Measurements from ENCODE around the gene HHEX. TPM values are rescaled to one million over a fixed set of nuclear protein-coding genes. Genes with fewer than 3 reads are reported as not detected.
A peak's percentile ranks its signal among the peaks of the same experiment; 100 is the strongest.
"Not testable (repeated sequence)": the region's sequence is repeated elsewhere in the genome, so short reads cannot be mapped to it uniquely, and the experiment has no call there.

Gene HHEX
- total RNA-seq, 1 experiment from 2014 or later = 11.0 TPM

DNA sequence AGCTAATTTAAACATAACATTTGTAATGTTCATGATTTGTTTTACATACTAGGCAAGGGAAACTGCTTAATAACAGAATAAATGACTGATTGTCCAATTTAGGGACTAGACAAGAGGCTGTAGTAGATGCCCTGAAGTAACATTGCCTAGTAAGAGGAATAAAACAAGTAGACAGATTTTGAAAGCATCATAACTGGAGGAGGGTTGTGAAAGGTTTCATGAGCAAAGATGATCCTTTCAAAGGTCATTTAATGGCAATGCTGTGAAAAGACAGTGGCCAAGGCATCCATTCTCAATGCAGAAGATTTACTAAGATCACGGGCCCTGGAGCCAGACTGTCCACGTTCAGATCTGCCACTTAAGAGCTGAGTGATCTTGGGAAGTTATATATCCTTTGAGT is 44.8 kb upstream of the HHEX start:
- intact Hi-C loops (cut with micrococcal nuclease) = loop anchor here (5.0 kb wide), 1 partner anchor 53 kb away; the partner anchor contains the start of gene KIF11
- H2AFZ ChIP-seq (ENCODE audit: low read depth, low read length, poor library complexity, severe bottlenecking) = no peak overlapping the region
- no peak overlapping the region for H3K9ac ChIP-seq (ENCODE audit: low read length)
- no peaks in the 10 kb centered on the region for H3K9me2 ChIP-seq (ENCODE audit: insufficient read depth)
- no peaks in the 10 kb centered on the region for H3K9me3 ChIP-seq (ENCODE audit: control insufficient read depth in 1 of 2, insufficient read depth in 1 of 2, low read depth in 1 of 2, low read length in 2 of 2)
- peaks cover 29% of the 10 kb centered on the region for H3K79me2 ChIP-seq (ENCODE audit: insufficient read depth, low read length)
- no peak for DNase-seq (ENCODE audit: low read depth, low spot score)
- RAD21 ChIA-PET (ENCODE audit: low non-redundant PET in 1 of 2, low total read pairs in 2 of 2, uncharacterized antibody in 2 of 2, unreplicated experiment in 2 of 2) = no interaction called here
- no peak for ATAC-seq
- no peak overlapping the region for H3K4me3 ChIP-seq (replicated peaks in 1 of 2; ENCODE audit: low read depth in 1 of 2, low read length in 2 of 2)
- TF ChIP-seq ELF1 (IDR thresholded peaks at IDR 0.05; ENCODE audit: borderline replicate concordance, low read depth) (no peak), POLR2A (IDR thresholded peaks at IDR 0.05; ENCODE audit: borderline replicate concordance, extremely low read depth, insufficient read depth, insufficient read length) (no peak), TCF7L2 (IDR thresholded peaks at IDR 0.05; ENCODE audit: borderline replicate concordance, extremely low read depth, insufficient read depth, insufficient read length) (no peak), SP1 (IDR thresholded peaks at IDR 0.05; ENCODE audit: low read depth) (no peak), CBX3 (IDR thresholded peaks at IDR 0.05; ENCODE audit: low read depth) (no peak), ZNF274 (IDR thresholded peaks at IDR 0.05; ENCODE audit: low read depth, low read length) (no peak)
- no peaks in the 10 kb centered on the region; the same call in 1 of the 2 replicates for H4K20me1 ChIP-seq (ENCODE audit: insufficient read depth)
- H3K4me1 ChIP-seq (ENCODE audit: control insufficient read depth in 1 of 2, insufficient read depth in 2 of 2, low read length in 2 of 2) = peaks cover 6 to 24% of the 10 kb centered on the region in 2 experiments; a peak in 3 of 4 replicates
- H3K27ac ChIP-seq (ENCODE audit: low read depth, low read length) = no peak overlapping the region
- no TSS peak for BruUV-seq (replicated peaks)
- CTCF ChIA-PET = no interaction called here
- H3K27me3 ChIP-seq (ENCODE audit: insufficient read depth, low read length) = no peaks in the 10 kb centered on the region
- H3K4me2 ChIP-seq (ENCODE audit: low read length) = no peak overlapping the region
- peaks cover 31 to 44% of the 10 kb centered on the region in 2 experiments for H3K36me3 ChIP-seq (ENCODE audit: control insufficient read depth in 1 of 2, insufficient read depth in 2 of 2, low read length in 2 of 2)
- POLR2A ChIA-PET = no interaction called here

DNA sequence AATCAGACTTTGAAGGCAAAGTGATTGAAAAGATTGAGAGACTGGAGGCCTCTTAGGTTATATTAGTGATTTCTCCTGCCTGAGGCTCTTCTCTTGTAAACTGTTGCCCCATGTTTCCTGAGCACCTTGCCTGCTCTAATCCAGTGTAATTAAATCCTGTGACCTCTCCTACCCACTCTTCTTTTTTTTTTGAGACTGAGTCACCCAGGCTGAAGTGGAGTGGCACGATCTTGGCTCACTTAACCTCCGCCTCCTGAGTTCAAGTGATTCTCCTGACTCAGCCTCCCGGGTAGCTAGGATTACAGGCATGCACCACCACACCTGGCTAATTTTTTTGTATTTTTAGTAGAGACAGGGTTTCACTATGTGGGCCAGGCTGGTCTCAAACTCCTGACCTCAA is 38.9 kb upstream of the HHEX start:
- ATAC-seq = peak; percentile 60; the same call in 1 of the 2 replicates
- H3K79me2 ChIP-seq (ENCODE audit: insufficient read depth, low read length); H4K20me1 ChIP-seq (ENCODE audit: insufficient read depth); H3K4me3 ChIP-seq (replicated peaks in 1 of 2; ENCODE audit: low read depth in 1 of 2, low read length in 2 of 2); H3K27me3 ChIP-seq (ENCODE audit: insufficient read depth, low read length); BruUV-seq (replicated peaks); H3K9me3 ChIP-seq (ENCODE audit: control insufficient read depth in 1 of 2, insufficient read depth in 1 of 2, low read depth in 1 of 2, low read length in 2 of 2); RAD21 ChIA-PET (ENCODE audit: low non-redundant PET in 1 of 2, low total read pairs in 2 of 2, uncharacterized antibody in 2 of 2, unreplicated experiment in 2 of 2); H3K27ac ChIP-seq (ENCODE audit: low read depth, low read length); CTCF ChIA-PET; DNase-seq (ENCODE audit: low read depth, low spot score); H2AFZ ChIP-seq (ENCODE audit: low read depth, low read length, poor library complexity, severe bottlenecking); H3K9me2 ChIP-seq (ENCODE audit: insufficient read depth); intact Hi-C loops (cut with micrococcal nuclease): not testable (repeated sequence)
- peaks cover 54 to 72% of the 10 kb centered on the region in 2 experiments for H3K36me3 ChIP-seq (ENCODE audit: control insufficient read depth in 1 of 2, insufficient read depth in 2 of 2, low read length in 2 of 2)
- 0 out of 2 replicates have a peak overlapping the region, but pooled peaks have one; percentile 5 for H3K9ac ChIP-seq (ENCODE audit: low read length)
- H3K4me1 ChIP-seq (ENCODE audit: control insufficient read depth in 1 of 2, insufficient read depth in 2 of 2, low read length in 2 of 2) = peaks cover 0 to 20% of the 10 kb centered on the region in 2 experiments; a peak in 2 of 4 replicates
- POLR2A ChIA-PET = interaction anchor here (0.7 kb wide), 1 partner anchor 931 kb away, joined by 6 read pairs; no protein-coding TSS in a partner anchor
- peak overlapping the region; percentile 32 for H3K4me2 ChIP-seq (ENCODE audit: low read length)
- TF ChIP-seq JUND (IDR thresholded peaks at IDR 0.05) = 0 out of 2 replicates have a peak, but pooled peaks have one; percentile 12
